Natural killer cell (primary cell): ENCODE data around the gene YPEL5. TPM values are rescaled to one million over a fixed set of nuclear protein-coding genes. Genes with fewer than 3 reads are reported as not detected.

Experiments used
- ATAC-seq, 3 donors: fragments of 150-1000 bp in 2 of 3; fragments of 200-7000 bp in 1 of 3; cut with Tn5 transposase; 1 replicate in 1 of 3; 2 replicates in 2 of 3; pipeline ENCODE4 v1.10.0; 2021; ENCODE audit warnings: mild to moderate bottlenecking in 2 of 3, moderate library complexity in 2 of 3
- DNase-seq, 2 donors: peaks; one replicate each; pipeline versions ENCODE4 v3.0.0 to v3.0.0-alpha.2; 2013 to 2021; ENCODE audit warnings: mixed read lengths in 1 of 2
- H3K27ac ChIP-seq: one replicate; pipeline ENCODE4 v1.5.1; 2013; ENCODE audit warnings: mild to moderate bottlenecking, low read length
- H3K27me3 ChIP-seq: one replicate; pipeline ENCODE4 v1.6.1; 2013; ENCODE audit warnings: low read length; ENCODE audit not compliant: control insufficient read depth, insufficient read depth
- H3K36me3 ChIP-seq: one replicate; pipeline ENCODE4 v1.6.1; 2013; ENCODE audit warnings: low read length; ENCODE audit not compliant: control insufficient read depth, insufficient read depth
- H3K4me1 ChIP-seq: one replicate; pipeline ENCODE4 v1.6.1; 2013; ENCODE audit warnings: low read length; ENCODE audit not compliant: control insufficient read depth, insufficient read depth
- H3K4me3 ChIP-seq: one replicate; pipeline ENCODE4 v1.5.1; 2013; ENCODE audit warnings: low read length
- H3K9me3 ChIP-seq: one replicate; pipeline ENCODE4 v1.6.1; 2013; ENCODE audit warnings: low read length; ENCODE audit not compliant: control insufficient read depth, insufficient read depth
- H3K27ac Mint-ChIP-seq, 2 donors: one replicate each; pipeline ENCODE4 v1.8.0; 2022; ENCODE audit warnings: mild to moderate bottlenecking in 2 of 2, mixed read lengths in 2 of 2, moderate library complexity in 1 of 2
- H3K27me3 Mint-ChIP-seq, 2 donors: one replicate each; pipeline ENCODE4 v1.8.0; 2022; ENCODE audit warnings: low read depth in 2 of 2, mixed read lengths in 2 of 2
- H3K36me3 Mint-ChIP-seq: one replicate; pipeline ENCODE4 v1.8.0; 2022; ENCODE audit warnings: mixed read lengths
- H3K4me1 Mint-ChIP-seq, 2 donors: one replicate each; pipeline ENCODE4 v1.8.0; 2022; ENCODE audit warnings: mixed read lengths in 2 of 2
- H3K4me3 Mint-ChIP-seq: one replicate; pipeline ENCODE4 v1.8.0; 2022; ENCODE audit warnings: mild to moderate bottlenecking, moderate library complexity, mixed read lengths
- H3K9me3 Mint-ChIP-seq, 2 donors: one replicate each; pipeline ENCODE4 v1.8.0; 2022; ENCODE audit warnings: mixed read lengths in 2 of 2
- CTCF ChIP-seq: fragments of 200-600 bp; IDR thresholded peaks from one replicate; pipeline ENCODE4 v1.8.0; 2022; ENCODE audit warnings: antibody characterized with exemption
- WGBS: methylation state at CpG from one replicate; pipeline ENCODE4 v1.1.7; 2013; ENCODE audit warnings: missing lambda C conversion rate; ENCODE audit not compliant: insufficient coverage; 5-methylcytosine and 5-hydroxymethylcytosine counted together
- intact Hi-C: fragments of 100-400 bp; cut with micrococcal nuclease; formaldehyde crosslinking; loops from one replicate; pipeline ENCODE4 v1.14.2; 2022
- total RNA-seq, 4 donors: library from RNA; stranded (reverse); fragments of 120-200 nt in 1 of 4; gene quantifications; one replicate each; pipeline versions ENCODE4 v1.2.3 to v1.2.4, GENCODE V29; 2013 to 2022

YPEL5 gene
- total RNA-seq, 3 donors from 2014 or later (not counting 1 experiment from before 2014, with no cell fraction given) = 569 to 1,094 (median 800) TPM

- H3K36me3 Mint-ChIP-seq = no peaks in the 10 kb centered on the region
- no peaks in the 10 kb centered on the region for H3K36me3 ChIP-seq
- peaks cover 18 to 31% of the 10 kb centered on the region in 2 donors for H3K27me3 Mint-ChIP-seq
- H3K27me3 ChIP-seq = peaks cover 4% of the 10 kb centered on the region
- no peak overlapping the region for H3K4me3 Mint-ChIP-seq
- H3K4me1 ChIP-seq = no peaks in the 10 kb centered on the region
- no peak overlapping the region for H3K27ac Mint-ChIP-seq
- DNase-seq = no peak
- TF ChIP-seq CTCF = no peak
- no peak for ATAC-seq
- no peak overlapping the region for H3K4me3 ChIP-seq
- no peaks in the 10 kb centered on the region for H3K9me3 Mint-ChIP-seq
- intact Hi-C loops = no loop called here
- no peaks in the 10 kb centered on the region for H3K9me3 ChIP-seq
- peaks cover 5% of the 10 kb centered on the region in 2 donors for H3K4me1 Mint-ChIP-seq
- 94% methylated on average over 5 of the region's 5 CpGs for WGBS
- H3K27ac ChIP-seq = no peak overlapping the region
These were observed 12.2 kb upstream of the YPEL5 start for GRCh38 chr2:30134582-30134981.

GRCh38 chr2:30135541-30135940, 11.3 kb upstream of the YPEL5 start:
- 90% methylated on average over 2 of the region's 3 CpGs for WGBS

GRCh38 chr2:30136764-30137444, 9.9 kb upstream of the YPEL5 start:
- Histone ChIP-seq H3K27me3 (peaks cover 4% of the 10 kb centered on the region), H3K27ac (no peak overlapping the region), H3K4me3 (no peak overlapping the region), H3K36me3 (no peaks in the 10 kb centered on the region), H3K4me1 (no peaks in the 10 kb centered on the region), H3K9me3 (no peaks in the 10 kb centered on the region)
- TF ChIP-seq CTCF = no peak
- Mint-ChIP-seq H3K27ac (no peak overlapping the region), H3K36me3 (no peaks in the 10 kb centered on the region), H3K4me3 (no peak overlapping the region), H3K27me3 (peaks cover 16 to 31% of the 10 kb centered on the region in 2 donors), H3K4me1 (peaks cover 5 to 6% of the 10 kb centered on the region in 2 donors), H3K9me3 (no peaks in the 10 kb centered on the region)
- 58% methylated on average over 7 of the region's 10 CpGs for WGBS
- intact Hi-C loops = no loop called here
- DNase-seq (no peak), ATAC-seq (no peak)

More at GRCh38 chr2:30135541-30135940, 11.3 kb upstream of the YPEL5 start:
- H3K4me3 ChIP-seq = no peak overlapping the region
- no peaks in the 10 kb centered on the region for H3K4me1 ChIP-seq
- no peaks in the 10 kb centered on the region for H3K36me3 ChIP-seq
- Mint-ChIP-seq H3K4me1 (peaks cover 5 to 6% of the 10 kb centered on the region in 2 donors), H3K9me3 (no peaks in the 10 kb centered on the region), H3K27ac (no peak overlapping the region), H3K4me3 (no peak overlapping the region), H3K36me3 (no peaks in the 10 kb centered on the region), H3K27me3 (peaks cover 18 to 31% of the 10 kb centered on the region in 2 donors)
- DNase-seq (no peak), ATAC-seq (no peak)
- H3K27me3 ChIP-seq = peaks cover 4% of the 10 kb centered on the region
- H3K27ac ChIP-seq = no peak overlapping the region
- intact Hi-C loops = no loop called here
- no peak for TF ChIP-seq CTCF
- H3K9me3 ChIP-seq = no peaks in the 10 kb centered on the region
